GM19025 (cell line): ENCODE results near the gene LAMTOR4.
"Not testable (repeated sequence)": the region's sequence is repeated elsewhere in the genome, so short reads cannot be mapped to it uniquely, and the experiment has no call there.

Experiments used
- ATAC-seq: cut with Tn5 transposase; IDR thresholded peaks from one replicate; pipeline ENCODE4 v1.9.1; 2021; ENCODE audit warnings: mild to moderate bottlenecking, low read depth, moderate library complexity; ENCODE audit not compliant: unreplicated experiment

The LAMTOR4 gene

GRCh38 chr7:100192969-100193368, 44.3 kb downstream of the LAMTOR4 start:
- no peak for ATAC-seq

GRCh38 chr7:100195222-100195621, 46.5 kb downstream of the LAMTOR4 start:
- ATAC-seq, result no peak

- ATAC-seq, result not testable (repeated sequence)
Measured at GRCh38 chr7:100195901-100196322, 47.2 kb downstream of the LAMTOR4 start.

- ATAC-seq, result no peak
Measured at GRCh38 chr7:100198266-100198665, 49.5 kb downstream of the LAMTOR4 start.

- ATAC-seq, result no peak
Measured at GRCh38 chr7:100200693-100201092, 52.0 kb downstream of the LAMTOR4 start.
